ENCODE results near the gene PCSK5. TPM values are rescaled to one million over a fixed set of nuclear protein-coding genes. Genes with fewer than 3 reads are reported as not detected.

PCSK5 gene
- total and polyA plus RNA-seq, 10 donors, result 0.28 to 8.1 (median 5.5) TPM

DNA sequence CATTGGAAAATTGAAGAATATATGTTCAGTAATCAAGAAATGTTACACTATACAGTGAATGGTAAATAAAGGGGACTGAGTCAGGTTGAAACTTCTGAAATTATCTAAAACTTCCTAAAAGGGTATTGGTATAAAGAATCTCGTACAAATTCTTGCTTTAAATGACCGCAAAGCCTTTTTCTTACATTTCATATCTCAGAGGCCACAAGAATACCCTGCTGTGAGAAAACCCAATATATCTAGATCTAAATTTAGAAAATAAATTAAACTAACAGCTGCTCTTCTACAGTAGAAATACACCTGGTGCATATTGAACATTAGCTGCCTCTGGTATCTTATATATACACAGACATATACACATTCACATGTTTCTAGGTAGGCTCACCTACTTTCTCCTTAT is 221.7 kb downstream of the PCSK5 start:
- Histone ChIP-seq H3K36me3 (peaks cover 0 to 8% (median 0%) of the 10 kb centered on the region in 6 donors), H3K4me3 (no peak overlapping the region), H3K27me3 (replicated peaks in 1 of 7) (no peaks in the 10 kb centered on the region), H3K27ac (no peak overlapping the region), H3K4me1 (no peaks in the 10 kb centered on the region), H3K9me3 (no peaks in the 10 kb centered on the region)
- intact Hi-C loops (cut with DNase I; ENCODE audit: low total_unique reads), result no loop called here
- 46 to 75% (median 72%) methylated on average over 2 of the region's 2 CpGs for WGBS, 5 donors
- TF ChIP-seq POLR2AphosphoS5 (IDR thresholded peaks at IDR 0.05) (no peak), POLR2A (IDR thresholded peaks at IDR 0.05) (no peak)
- TF ChIP-seq, protein P1, sequence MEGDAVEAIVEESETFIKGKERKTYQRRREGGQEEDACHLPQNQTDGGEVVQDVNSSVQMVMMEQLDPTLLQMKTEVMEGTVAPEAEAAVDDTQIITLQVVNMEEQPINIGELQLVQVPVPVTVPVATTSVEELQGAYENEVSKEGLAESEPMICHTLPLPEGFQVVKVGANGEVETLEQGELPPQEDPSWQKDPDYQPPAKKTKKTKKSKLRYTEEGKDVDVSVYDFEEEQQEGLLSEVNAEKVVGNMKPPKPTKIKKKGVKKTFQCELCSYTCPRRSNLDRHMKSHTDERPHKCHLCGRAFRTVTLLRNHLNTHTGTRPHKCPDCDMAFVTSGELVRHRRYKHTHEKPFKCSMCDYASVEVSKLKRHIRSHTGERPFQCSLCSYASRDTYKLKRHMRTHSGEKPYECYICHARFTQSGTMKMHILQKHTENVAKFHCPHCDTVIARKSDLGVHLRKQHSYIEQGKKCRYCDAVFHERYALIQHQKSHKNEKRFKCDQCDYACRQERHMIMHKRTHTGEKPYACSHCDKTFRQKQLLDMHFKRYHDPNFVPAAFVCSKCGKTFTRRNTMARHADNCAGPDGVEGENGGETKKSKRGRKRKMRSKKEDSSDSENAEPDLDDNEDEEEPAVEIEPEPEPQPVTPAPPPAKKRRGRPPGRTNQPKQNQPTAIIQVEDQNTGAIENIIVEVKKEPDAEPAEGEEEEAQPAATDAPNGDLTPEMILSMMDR (IDR thresholded peaks at IDR 0.05 in 8 of 11, conservative IDR thresholded peaks at IDR 0.05 in 3 of 11), result no peak
- DNase-seq, result no peak

DNA sequence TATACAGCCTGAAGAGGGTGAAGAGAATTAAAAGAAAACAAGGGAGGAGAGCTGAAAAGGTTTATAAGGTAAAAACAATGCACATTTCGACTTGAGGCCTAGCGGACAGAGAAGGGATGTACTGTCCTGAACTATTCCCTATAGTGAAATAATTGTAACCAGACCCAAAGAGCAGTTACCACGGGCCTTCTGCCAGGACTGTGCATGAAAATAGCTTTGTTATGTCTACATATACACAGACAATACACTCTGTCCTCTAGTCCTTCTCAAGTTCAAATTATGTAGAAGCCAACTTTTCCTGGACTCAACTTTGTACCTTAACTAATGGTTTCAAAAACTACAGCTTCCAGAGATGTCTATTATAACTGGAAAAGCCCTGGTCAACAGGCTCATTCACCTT is 223.7 kb downstream of the PCSK5 start:
- Histone ChIP-seq H3K4me3 (no peak overlapping the region), H3K9me3 (no peaks in the 10 kb centered on the region), H3K27ac (no peak overlapping the region), H3K4me1 (no peaks in the 10 kb centered on the region), H3K36me3 (no peaks in the 10 kb centered on the region), H3K27me3 (replicated peaks in 1 of 7) (no peaks in the 10 kb centered on the region)
- intact Hi-C loops (cut with DNase I; ENCODE audit: low total_unique reads), result no loop called here
- no peak for DNase-seq
- no peak for TF ChIP-seq POLR2A (IDR thresholded peaks at IDR 0.05)
- TF ChIP-seq POLR2AphosphoS5 (IDR thresholded peaks at IDR 0.05), result no peak
- TF ChIP-seq, protein P1 (IDR thresholded peaks at IDR 0.05 in 8 of 11, conservative IDR thresholded peaks at IDR 0.05 in 3 of 11), result no peak
- 84 to 94% (median 87%) methylated on average over 3 of the region's 3 CpGs for WGBS, 5 donors

DNA sequence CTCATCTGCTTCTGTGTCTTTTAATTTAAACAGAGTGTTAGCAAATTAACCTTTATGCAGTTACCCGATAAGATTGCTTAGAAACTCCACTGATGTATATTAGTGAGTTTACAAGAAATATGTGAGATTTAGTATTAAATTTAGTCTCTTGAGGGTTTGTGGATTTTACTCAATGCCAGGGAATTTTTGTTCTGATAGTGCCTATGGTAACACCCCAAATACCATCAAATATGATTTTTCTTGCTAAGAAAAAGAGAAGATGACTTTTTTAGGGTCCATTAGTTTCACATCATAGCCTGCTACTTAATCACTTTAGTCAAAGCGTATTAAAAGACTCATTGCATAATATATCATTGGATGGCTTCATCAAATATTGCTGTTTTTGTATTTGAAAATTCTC is 224.9 kb downstream of the PCSK5 start:
- H3K4me3 ChIP-seq, result no peak overlapping the region
- no peaks in the 10 kb centered on the region for H3K36me3 ChIP-seq
- H3K9me3 ChIP-seq, result no peaks in the 10 kb centered on the region
- intact Hi-C loops (cut with DNase I; ENCODE audit: low total_unique reads), result no loop called here
- H3K27me3 ChIP-seq (replicated peaks in 1 of 7), result no peaks in the 10 kb centered on the region
- DNase-seq, result no peak
- no peak overlapping the region for H3K27ac ChIP-seq
- no peaks in the 10 kb centered on the region for H3K4me1 ChIP-seq
- TF ChIP-seq, protein P1 (IDR thresholded peaks at IDR 0.05 in 8 of 11, conservative IDR thresholded peaks at IDR 0.05 in 3 of 11), result no peak
- no peak for TF ChIP-seq POLR2AphosphoS5 (IDR thresholded peaks at IDR 0.05)
- TF ChIP-seq POLR2A (IDR thresholded peaks at IDR 0.05), result no peak
- WGBS, 5 donors, result 69 to 95% (median 91%) methylated on average over 2 of the region's 2 CpGs

DNA sequence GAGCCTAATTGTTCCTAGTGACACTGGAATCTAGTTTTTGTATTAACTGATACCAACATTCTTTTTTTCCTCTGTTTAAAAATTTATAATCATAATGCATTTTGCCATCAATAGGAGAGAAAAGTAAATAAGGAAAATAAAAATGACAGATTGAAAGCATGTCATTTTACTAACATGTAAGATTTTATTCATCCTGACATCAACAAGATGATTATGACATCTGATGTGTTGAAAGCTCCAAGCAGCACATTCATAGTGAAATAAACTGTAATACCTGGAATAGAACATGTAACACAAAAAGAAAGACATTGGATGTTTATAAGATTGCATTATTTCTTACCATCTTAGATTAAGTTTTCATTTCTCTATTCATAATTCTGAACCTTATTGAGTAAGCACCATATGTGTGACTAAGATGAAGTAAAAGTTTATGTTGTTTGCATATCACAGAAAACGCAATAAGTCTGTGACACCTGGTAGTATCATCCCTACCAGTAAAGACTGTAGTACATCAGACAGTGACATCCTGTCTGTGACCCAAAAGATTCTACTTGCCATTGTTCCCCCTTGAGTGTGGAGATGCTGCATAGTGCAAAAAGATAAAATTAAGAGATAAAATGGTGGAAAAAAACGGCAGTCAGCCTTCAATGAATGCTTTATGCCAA is 225.6 kb downstream of the PCSK5 start:
- intact Hi-C loops (cut with DNase I; ENCODE audit: low total_unique reads), result no loop called here
- no peaks in the 10 kb centered on the region for H3K9me3 ChIP-seq
- 73 to 85% (median 83%) methylated on average over 2 of the region's 2 CpGs for WGBS, 5 donors
- H3K36me3 ChIP-seq, result no peaks in the 10 kb centered on the region
- DNase-seq, result no peak
- H3K4me1 ChIP-seq, result no peaks in the 10 kb centered on the region
- H3K4me3 ChIP-seq, result no peak overlapping the region
- TF ChIP-seq, protein P1 (IDR thresholded peaks at IDR 0.05 in 8 of 11, conservative IDR thresholded peaks at IDR 0.05 in 3 of 11), result no peak
- TF ChIP-seq POLR2AphosphoS5 (IDR thresholded peaks at IDR 0.05) (no peak), POLR2A (IDR thresholded peaks at IDR 0.05) (no peak)
- H3K27me3 ChIP-seq (replicated peaks in 1 of 7), result no peaks in the 10 kb centered on the region
- H3K27ac ChIP-seq, result no peak overlapping the region
